ENCODE measurements around the gene C3orf20. TPM values are rescaled to one million over a fixed set of nuclear protein-coding genes. Genes with fewer than 3 reads are reported as not detected.
"Not testable (repeated sequence)": the region's sequence is repeated elsewhere in the genome, so short reads cannot be mapped to it uniquely, and the experiment has no call there.

Gene C3orf20
- total RNA-seq, 1 experiment from 2014 or later, result not detected

DNA sequence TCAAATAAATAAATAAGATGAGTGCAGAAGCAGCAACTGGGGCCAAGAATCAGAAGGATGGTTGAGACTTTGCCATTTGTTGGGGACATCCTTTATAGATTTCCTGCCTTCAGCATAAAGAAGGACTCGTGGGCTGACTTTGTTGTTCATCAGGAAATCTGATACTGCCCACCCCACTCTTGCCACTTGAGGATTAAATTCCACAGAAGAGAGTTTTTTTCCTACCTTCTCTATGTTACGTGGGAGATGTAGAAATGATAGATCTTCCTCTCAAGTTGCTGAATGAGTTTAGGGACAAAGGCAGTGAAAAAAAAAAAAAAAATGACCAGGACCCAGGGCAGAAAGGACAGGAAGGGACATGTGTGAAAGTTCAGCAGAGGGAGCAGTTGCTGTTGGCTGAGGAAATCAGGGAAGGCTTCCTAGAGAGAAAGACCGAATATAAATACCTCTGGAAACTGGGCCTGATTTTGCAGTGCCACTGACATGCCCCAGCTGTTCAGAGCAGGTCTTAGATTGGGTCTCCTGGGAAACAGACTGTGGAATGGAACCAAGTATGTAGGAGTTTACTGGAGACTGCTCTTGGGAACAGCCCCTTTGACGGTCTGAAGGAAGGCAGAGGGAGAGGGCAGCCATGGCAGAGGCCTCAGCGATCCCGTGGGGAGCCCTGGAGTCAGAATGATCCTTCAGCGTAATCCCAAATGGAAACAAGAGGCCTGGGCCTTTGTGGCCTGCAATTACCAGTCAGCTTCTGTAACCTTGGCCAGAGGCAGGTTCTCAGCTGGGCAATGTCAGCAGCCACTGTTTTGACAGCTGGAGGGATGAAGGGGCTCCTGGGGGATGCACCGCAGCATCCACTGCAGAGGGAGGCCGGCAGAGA, 50.9 kb downstream of the C3orf20 start:
- DNase-seq (ENCODE audit: low read depth), result no peak
- in situ Hi-C loops (cut with HindIII; ENCODE audit: low pct_unique_long_range_greater_than_20kb, low sequenced_read_pairs), result no loop called here

DNA sequence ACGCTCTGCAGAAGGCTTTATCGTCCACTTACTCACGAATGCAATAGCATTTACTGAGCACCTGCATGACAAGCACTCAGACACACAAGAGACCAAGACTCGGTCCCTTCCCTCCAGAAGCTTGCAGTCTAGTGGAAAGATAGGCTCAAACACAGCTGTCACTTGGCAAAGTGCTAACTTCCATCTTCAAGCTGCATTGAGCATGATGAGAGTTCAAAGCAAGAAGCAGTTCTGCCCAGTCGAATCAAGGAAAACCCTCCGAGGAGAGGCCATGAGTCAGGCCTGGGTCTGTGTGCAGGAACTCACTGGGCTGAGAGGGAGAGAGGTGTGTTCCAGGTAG, 51.5 kb downstream of the C3orf20 start:
- no peak for DNase-seq (ENCODE audit: low read depth)
- in situ Hi-C loops (cut with HindIII; ENCODE audit: low pct_unique_long_range_greater_than_20kb, low sequenced_read_pairs), result no loop called here

DNA sequence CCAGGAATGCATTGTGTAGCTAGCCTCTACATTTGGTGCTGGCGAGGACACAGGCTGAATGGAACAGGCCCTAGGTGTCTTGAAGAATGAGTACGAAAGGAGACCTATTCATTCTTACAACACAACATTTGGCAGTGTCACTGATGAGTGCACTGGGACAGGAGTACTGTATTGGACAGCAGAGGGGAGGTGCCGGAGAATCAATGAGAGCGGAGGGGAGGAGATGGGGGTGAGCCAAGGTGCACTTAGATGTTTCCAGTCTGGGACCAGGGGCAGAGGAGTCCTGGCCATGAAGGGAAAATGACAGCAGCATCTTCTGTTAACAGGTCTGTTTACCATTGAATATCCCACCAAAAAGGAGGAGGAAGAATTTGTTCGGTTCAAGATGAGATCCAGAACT, 53.2 kb downstream of the C3orf20 start:
- in situ Hi-C loops (cut with HindIII; ENCODE audit: low pct_unique_long_range_greater_than_20kb, low sequenced_read_pairs), result no loop called here

DNA sequence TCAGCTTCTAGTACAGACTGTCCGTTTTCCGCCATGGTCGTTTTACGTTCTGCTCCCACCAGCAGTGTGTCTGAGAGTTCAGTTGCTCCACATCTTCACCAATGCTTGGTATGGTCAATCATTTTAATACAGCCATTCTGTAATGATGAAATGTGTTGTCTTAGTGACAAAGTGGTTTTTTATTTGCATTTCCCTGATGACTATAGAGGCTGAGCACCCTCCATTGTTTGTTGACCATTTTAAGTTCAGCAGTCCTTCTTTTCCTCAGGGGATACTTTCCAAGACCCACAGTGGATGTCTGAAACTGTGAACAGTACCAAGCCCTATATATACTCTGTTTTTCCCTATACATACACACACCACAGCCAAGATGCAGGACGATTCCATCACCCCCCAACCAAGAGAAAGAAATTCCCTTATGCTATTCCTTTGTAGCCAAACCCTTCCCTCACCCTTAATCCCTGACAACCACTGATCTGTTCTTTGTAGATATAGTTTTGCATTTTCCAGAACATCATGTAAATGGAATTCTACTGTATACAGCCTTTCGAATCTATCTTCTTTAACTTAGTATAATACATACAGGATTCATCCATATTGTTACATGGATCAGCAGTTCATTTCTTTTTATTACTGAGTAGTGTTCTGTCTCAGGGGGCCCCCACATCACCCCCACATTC, 55.9 kb downstream of the C3orf20 start:
- DNase-seq (ENCODE audit: low read depth), result no peak
- in situ Hi-C loops (cut with HindIII; ENCODE audit: low pct_unique_long_range_greater_than_20kb, low sequenced_read_pairs), result no loop called here

More for the DNA sequence above, 53.2 kb downstream of the C3orf20 start:
- no peak for DNase-seq (ENCODE audit: low read depth)

DNA sequence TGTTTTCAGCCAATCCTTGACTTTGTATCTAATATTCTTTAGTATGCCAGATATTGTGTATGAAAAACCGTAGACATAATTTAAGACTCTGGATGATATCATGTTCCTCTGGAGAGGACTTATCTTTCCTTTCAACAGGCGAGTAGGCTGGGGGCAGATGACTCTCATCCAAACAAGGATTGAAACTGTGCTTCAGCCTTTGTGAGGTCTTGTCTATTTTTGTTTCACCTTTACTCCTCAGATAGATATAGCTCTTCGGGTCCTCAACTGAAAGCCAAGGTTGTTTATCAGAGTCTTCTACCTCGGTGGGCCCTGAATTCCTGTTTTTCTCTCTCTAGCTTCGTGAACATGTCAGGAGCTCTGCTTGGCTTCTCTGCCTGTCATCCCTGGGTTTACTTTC, 66.0 kb downstream of the C3orf20 start:
- in situ Hi-C loops (cut with HindIII; ENCODE audit: low pct_unique_long_range_greater_than_20kb, low sequenced_read_pairs), result no loop called here
- no peak for DNase-seq (ENCODE audit: low read depth)

DNA sequence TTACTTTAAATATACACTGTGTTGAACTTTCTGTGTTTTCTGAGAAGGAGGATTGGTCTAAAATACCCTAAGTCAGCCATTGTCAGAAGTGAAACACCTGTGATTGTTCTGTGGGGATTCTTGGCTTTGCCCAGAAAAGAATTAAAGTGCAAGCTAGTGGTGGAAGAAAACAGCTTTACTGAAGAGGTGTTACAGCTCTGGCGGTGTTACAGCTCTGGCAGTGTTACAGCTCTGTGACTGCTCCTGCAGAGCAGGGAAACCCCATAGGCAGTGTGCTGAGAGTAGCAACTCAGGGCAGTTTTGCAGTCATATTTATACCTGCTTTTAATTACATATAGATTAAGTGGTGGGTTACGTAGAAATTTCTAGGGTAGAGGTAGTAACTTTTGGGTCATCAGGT, 66.6 kb downstream of the C3orf20 start:
- no peak for DNase-seq (ENCODE audit: low read depth)
- in situ Hi-C loops (cut with HindIII; ENCODE audit: low pct_unique_long_range_greater_than_20kb, low sequenced_read_pairs), result no loop called here

DNA sequence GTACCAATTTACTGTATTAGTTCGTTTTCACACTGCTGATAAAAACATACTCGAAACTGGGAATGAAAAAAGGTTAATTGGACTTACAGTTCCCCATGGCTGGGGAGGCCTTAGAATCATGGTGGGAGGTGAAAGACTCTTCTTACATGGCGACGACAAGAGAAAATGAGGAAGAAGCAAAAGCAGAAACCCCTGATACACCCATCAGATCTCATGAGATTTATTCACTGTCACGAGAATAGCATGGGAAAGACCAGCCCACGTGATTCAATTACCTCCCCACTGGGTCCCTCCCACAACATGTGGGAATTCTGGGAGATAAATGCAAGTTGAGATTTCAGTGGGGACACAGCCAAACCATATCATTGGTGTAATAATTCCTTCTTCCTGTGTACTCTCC, 69.6 kb downstream of the C3orf20 start:
- in situ Hi-C loops (cut with HindIII; ENCODE audit: low pct_unique_long_range_greater_than_20kb, low sequenced_read_pairs), result no loop called here
- DNase-seq (ENCODE audit: low read depth), result no peak

DNA sequence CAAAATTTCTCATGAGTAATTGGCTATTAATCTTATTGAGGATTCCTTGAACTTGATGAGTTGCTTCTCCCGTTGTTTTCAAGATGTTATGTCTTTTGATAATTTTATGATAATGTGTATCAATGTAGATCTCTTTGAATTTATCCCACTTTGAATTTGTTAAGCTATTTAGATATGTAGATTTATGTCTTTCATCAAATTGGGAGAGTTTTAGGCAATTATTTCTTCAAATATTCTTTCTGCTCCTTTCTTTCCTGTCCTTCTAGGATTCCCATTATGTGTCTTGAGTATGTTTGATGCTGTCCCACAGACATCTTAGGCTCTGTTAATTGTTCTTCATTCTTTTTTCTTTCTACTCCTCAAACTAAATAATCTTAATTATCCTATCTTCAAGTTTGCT, 75.7 kb downstream of the C3orf20 start:
- in situ Hi-C loops (cut with HindIII; ENCODE audit: low pct_unique_long_range_greater_than_20kb, low sequenced_read_pairs), result no loop called here
- DNase-seq (ENCODE audit: low read depth), result no peak

DNA sequence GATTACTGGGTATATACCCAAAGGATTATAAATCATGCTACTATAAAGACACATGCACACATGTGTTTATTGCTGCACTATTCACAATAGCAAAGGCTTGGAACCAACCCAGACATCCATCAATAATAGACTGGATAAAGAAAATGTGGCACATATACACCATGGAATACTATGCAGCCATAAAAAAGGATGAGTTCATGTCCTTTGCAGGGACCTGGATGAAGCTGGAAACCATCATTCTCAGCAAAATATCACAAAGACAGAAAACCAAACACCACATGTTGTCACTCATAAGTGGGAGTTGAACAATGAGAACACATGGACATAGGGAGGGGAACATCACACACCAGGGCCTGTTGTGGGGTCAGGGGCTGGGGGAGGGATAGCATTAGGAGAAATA, 78.0 kb downstream of the C3orf20 start:
- DNase-seq (ENCODE audit: low read depth); in situ Hi-C loops (cut with HindIII; ENCODE audit: low pct_unique_long_range_greater_than_20kb, low sequenced_read_pairs): not testable (repeated sequence)

DNA sequence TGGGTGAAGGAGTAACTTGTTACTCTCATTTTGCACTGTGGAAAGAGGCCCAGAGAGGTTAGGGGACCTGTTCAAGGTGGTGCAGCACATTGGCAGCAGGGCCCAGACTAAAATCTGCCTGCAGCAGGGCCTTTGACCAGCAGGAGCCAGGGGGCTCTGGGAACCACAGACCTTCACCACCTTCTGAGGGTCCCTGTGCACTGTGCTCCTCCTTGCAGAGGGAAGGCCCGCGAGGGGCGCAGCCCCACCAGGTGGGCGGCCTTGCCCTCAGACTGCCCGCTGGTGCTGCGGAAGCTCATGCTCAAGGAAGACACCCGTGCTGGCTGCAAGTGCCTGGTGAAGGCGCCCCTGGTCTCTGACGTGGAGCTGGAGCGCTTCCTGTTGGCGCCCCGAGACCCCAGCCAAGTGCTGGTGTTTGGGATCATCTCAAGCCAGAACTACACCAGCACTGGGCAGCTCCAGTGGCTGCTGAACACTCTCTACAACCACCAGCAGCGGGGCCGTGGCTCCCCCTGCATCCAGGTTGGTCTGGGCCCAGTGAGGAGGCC, 82.3 kb downstream of the C3orf20 start:
- in situ Hi-C loops (cut with HindIII; ENCODE audit: low pct_unique_long_range_greater_than_20kb, low sequenced_read_pairs), result no loop called here
- DNase-seq (ENCODE audit: low read depth), result no peak

DNA sequence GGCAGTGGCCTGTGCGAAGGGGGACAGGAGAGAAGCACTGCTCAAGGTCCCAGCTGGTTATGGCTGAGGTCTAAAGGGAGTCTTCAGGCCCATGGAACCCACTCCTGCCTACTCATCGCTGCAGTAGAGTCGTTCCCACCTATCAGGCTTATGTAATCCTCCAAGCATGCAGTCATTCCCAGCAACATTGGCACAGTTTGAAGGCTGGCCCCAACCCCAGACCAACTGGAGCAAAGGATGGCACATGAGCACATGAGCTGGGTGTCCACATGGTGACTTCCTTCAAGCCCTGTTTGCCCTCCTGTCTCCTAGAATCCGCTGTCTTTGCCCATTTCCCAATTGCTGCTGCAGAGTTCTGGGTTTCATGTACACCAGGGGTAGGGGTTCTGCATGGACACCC, 83.4 kb downstream of the C3orf20 start:
- no peak for DNase-seq (ENCODE audit: low read depth)
- in situ Hi-C loops (cut with HindIII; ENCODE audit: low pct_unique_long_range_greater_than_20kb, low sequenced_read_pairs), result no loop called here

DNA sequence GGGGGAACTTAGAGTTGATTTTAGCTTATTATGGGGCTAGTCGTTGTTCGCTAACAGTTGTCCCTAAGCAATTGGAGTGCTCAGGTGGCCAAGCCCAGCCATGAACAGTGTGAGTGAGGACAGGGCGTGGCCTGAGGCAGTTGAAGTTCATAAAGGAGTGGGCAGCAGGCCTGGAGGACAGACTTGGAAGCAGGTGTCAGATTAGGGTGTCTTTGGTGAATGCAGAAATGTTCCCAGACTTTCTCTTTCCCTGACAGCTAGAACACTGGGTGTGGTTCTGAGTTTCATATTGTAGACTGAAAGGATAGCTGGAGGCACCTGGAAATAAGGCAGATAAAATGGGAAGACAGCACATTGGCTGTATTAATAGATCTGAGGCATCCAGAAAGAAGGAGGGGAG, 84.0 kb downstream of the C3orf20 start:
- no peak for DNase-seq (ENCODE audit: low read depth)
- in situ Hi-C loops (cut with HindIII; ENCODE audit: low pct_unique_long_range_greater_than_20kb, low sequenced_read_pairs), result no loop called here

DNA sequence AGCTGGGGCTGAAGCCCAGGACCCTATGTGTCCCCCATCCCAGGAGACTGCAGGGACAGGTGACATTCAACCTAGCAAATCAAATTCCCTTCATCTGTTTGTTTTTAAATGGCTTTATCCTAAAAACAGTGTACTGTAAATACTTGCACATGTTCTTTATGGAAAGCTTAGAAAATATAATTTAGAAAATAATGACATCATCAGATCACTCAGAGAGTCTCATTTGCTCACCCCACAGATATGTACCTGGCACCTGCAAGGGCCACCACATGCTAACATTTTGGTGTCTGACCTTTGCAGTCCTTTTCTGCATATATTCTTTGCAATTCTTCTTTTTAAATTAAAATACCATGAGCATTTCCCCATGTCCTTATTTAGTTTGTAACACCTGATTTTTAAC, 85.2 kb downstream of the C3orf20 start:
- in situ Hi-C loops (cut with HindIII; ENCODE audit: low pct_unique_long_range_greater_than_20kb, low sequenced_read_pairs), result no loop called here
- DNase-seq (ENCODE audit: low read depth), result no peak

DNA sequence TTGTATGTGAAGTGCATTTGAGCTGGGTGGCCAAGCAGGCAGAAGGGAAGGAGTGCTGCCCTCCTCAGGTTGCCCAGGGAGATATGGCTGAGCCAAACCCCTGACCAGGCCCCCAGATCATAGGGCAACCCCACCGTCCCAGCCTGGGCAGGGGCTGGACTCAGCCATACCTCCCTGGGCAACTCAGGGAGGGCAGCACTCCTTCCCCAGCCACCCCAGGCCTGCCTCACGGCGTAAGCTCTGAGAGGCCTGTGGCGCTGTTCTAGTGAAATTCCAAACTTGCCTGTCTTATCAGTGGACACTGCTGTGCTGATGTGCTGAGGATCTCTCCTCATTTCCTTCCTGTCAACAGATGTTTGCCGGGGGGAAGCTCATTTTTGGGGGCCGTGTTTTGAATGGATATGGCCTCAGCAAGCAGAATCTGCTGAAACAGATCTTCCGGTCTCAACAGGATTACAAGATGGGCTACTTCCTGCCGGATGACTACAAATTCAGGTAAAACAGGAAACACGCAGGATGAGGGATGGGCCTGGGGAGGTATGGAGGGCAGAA, 86.3 kb downstream of the C3orf20 start:
- DNase-seq (ENCODE audit: low read depth), result no peak
- in situ Hi-C loops (cut with HindIII; ENCODE audit: low pct_unique_long_range_greater_than_20kb, low sequenced_read_pairs), result no loop called here

DNA sequence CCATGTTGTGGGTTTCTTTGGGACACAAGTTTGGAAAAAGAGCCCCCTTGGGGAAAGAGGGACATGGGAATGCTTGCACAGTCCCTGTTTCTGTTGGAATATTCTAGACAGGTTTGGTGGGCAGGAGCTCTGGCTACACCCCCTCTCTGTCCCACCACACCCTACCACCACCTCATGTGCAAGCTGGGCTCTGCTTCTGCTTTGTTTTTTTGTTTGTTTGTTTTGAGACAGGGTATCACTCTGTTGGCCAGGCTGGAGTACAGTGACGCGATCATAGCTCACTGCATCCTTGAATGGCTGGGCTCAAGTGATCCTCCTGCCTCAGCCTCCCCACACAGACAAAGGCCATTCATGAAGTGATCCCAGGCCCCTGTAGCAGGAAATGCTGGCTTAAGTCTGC, 86.9 kb downstream of the C3orf20 start:
- in situ Hi-C loops (cut with HindIII; ENCODE audit: low pct_unique_long_range_greater_than_20kb, low sequenced_read_pairs), result no loop called here
- no peak for DNase-seq (ENCODE audit: low read depth)

DNA sequence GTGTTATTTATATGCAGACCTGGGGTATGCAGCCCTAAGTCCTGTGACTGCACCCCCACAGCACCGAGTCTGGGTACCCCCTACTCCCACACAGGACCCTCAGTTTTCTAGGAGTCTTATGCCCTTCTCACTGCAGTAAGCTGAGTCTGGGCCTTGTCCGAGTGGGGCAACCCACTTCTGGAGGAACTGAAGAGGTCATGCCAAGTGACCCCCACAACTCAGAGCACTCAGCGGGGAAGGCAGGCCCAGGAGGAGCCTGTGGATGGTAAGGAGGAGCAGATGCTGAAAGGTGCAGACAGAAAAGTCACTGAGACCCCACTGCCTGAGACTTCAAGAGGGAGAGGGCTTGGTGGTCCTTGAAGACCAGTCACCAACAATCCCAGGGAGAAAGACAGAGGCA, 87.8 kb downstream of the C3orf20 start:
- in situ Hi-C loops (cut with HindIII; ENCODE audit: low pct_unique_long_range_greater_than_20kb, low sequenced_read_pairs), result no loop called here
- DNase-seq (ENCODE audit: low read depth), result no peak

DNA sequence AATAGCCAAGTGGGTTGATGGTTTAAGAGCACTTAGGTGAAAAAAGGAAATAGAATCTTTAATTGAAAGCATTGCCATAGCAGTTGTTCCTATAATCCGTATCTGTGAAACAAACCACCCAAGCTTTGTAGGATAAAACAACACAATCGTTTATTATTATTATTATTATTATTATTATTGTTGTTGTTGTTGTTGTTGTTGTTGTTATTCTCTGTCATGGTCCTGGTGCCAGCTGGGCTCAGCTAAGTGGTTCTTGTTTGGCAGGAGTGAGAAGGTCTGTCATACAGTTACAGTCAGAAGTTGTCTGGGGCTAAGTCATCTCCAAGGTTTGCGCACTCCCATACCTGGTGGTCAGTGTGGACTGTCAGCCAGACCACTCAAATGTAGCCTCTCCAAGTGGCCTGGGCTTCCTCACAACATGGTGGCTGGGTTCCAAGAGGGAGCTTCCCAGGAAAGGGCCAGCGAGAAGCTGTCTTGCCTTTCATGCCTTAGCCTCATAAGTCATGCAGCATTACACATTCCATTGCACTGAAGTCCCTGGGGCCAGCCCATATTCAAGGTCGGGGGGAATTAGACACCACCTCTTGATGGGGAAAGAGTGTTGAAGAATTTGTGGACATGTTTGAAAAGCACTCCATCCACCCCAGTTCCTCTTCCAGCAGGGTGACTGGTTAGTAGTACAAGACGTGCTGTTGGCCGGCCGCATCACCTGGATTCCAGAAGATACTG, 89.6 kb downstream of the C3orf20 start:
- in situ Hi-C loops (cut with HindIII; ENCODE audit: low pct_unique_long_range_greater_than_20kb, low sequenced_read_pairs), result no loop called here
- DNase-seq (ENCODE audit: low read depth), result no peak

DNA sequence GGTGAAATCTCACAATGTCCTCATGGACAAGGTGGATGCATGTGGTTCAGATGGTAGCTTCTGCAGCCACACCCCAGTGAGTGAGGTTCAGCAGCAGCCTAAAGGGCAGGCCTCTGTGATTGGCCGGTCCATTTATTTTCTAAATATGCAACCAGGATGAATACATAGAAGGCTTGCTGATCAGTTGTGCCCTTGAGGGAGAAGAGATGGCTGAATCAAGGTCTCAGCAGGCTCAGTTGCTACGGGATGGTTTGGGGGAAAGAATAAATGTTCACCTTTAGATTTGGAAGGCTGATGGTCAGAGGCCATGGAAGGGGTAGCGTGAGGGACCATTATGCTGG, 90.1 kb downstream of the C3orf20 start:
- in situ Hi-C loops (cut with HindIII; ENCODE audit: low pct_unique_long_range_greater_than_20kb, low sequenced_read_pairs), result no loop called here
- no peak for DNase-seq (ENCODE audit: low read depth)
